ENCODE results near the gene VGLL3.
"Not testable (repeated sequence)": the region's sequence is repeated elsewhere in the genome, so short reads cannot be mapped to it uniquely, and the experiment has no call there.

Gene VGLL3, protein sequence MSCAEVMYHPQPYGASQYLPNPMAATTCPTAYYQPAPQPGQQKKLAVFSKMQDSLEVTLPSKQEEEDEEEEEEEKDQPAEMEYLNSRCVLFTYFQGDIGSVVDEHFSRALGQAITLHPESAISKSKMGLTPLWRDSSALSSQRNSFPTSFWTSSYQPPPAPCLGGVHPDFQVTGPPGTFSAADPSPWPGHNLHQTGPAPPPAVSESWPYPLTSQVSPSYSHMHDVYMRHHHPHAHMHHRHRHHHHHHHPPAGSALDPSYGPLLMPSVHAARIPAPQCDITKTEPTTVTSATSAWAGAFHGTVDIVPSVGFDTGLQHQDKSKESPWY

DNA sequence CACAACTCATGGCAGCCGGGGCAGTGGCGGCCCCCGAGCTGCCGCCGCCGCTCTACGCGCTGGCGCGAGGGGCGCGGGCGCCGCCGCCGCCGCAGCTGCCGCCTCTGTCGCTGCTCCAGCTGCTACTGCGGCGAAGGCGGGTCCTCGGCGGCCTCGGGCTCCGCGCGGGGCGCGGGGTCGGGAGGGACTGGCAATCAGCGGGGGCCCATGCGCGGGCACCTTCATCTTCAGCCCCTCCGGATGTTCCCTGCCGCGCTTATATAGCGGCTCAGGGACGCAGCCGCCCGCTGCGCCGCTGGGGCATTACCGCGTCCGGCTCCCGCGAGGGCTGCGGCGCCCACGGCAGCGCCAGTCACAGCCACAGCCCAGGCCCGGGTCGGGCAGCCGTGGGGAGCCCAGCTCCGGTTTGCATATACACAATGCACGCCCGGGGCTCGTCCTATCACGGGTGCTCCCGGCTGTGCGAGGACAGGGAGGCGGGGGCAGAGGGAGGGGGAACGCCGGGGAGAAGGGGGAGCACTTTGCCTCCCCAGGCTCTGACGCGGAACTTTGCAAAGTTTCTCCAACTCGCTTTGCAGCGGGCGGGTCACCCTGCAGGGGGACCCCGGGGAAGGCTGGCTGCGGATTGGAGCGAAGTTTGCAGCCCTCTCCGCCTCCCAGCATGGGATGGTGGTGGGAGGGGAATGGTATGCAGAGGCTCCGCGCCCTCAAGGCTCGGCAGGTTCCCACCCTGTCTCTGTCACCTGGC is at the start of gene VGLL3:
Gene VGLL3, minus strand, starts transcription at position 416 of the 748 bp plus-strand sequence. Its CDS starts 406 bp downstream, at position 10.
- DNase-seq: no peak

DNA sequence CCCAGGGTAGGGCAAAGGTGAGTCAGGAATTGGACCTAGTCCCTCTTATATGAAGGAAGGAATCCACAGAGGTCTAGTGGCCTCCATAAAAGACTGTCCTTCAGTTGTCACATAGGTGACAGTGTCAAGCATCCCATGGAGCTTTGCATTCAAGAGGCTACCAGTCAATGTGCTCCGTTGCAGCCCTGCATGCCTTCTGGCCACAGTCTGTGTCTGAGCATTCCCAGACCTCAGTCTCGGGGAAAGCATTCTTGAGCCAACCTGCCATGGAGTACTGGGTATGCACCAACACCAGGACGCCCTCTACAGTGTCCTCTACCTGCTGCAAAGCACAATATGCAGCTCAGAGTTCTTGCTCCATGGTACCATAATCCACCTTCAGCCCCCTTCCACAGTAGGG is 46.7 kb upstream of the VGLL3 start:
- no peak for DNase-seq

DNA sequence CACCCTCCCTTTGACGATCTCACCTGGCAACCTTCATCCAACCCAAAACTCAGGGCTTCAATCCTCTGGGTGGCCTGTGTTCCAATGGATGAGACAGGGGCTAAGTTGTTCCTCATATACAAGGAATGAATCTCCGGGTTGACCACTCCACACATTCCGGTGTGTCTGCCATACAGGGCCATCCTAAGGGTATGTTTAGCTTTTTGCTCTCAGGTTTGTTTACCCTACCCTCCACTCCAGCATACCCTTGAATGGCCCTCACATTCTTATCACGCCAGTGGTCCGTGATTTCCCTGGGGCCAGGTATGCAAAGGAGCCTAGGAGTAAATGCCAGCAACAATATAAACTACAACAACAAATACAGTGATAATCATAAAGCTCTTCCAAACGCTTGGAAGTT is 45.7 kb upstream of the VGLL3 start:
- no peak for DNase-seq

DNA sequence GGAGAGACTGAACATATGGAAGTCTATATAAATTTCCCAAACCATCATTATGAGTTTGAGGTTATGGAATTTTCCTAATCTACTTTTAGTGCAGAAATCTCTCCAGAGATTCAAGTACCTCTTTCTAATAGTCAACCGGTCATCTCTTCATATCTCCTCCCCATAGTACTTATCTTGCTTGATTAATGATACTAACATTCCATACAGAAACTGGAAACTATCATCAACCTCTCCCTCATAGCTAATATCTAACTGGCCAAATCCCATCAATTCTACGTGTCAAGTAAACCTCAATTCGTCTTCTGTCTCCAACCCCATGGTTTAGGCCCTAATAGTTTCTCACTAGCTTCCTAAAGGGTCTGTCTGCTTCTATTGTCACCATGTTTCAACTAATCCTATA is 44.4 kb upstream of the VGLL3 start:
- DNase-seq: no peak

DNA sequence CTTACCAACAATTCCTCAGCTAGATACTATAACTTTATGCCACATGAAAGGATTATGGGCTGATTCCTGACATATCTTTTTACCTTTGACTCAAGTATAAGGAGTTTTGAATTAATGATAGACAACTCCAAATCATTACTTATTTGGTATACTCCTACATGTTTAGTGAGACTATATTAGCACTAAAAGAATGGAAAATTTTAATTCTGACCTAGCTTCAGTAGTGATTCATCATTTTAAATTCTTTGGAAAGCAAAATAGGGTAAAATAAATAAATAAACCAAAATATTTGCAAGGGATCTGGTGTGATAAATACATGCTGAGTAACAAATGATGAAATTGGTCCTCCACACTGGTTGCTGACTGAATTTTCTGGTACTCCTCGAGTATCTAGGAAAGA is 42.3 kb upstream of the VGLL3 start:
- no peak for DNase-seq

DNA sequence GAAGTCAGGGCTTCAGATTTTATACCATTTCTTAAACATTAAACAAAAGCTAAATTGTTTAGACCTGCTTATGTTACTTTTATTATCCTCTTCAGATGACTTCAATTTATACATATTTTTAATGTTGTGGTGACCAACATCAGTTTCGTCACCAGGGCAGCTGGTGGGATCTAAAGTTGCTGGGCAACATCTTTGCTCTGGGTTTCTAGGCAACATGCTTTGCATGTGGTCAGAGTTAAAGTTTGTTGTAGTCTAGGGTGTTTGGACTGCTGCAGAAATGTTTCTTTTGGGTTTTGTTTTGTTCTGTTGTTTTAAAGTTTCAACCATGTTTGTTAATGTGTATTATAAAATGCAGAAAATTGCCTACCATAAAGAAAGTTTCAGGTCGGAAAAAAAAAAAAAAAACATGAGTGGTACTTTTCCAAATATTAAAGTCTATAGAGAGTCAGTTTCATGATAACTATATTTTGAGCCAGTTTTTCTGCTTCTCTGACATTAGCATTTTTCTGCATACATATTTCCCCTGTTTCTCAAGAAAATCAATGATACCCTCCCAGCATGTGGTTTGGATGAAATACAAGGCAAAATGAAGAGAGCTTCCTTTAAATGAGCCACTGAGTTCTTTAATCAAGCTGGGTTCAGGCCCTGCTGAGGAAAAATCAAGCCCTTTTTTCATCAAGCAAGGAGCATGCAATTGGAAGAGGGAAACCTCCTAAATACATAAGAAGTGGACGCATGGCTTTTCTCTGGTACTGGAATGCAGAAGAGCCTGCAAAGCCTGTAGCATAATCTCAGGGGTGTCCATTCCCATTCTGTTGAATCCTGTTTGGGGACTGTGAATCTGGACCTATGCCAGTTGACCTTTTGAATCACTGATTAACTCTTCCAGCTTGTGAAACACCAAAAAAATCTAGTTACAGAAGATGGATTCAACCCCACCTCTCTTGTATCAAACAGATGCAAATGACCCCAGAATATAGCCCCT is 35.0 kb upstream of the VGLL3 start:
- no peak for DNase-seq

DNA sequence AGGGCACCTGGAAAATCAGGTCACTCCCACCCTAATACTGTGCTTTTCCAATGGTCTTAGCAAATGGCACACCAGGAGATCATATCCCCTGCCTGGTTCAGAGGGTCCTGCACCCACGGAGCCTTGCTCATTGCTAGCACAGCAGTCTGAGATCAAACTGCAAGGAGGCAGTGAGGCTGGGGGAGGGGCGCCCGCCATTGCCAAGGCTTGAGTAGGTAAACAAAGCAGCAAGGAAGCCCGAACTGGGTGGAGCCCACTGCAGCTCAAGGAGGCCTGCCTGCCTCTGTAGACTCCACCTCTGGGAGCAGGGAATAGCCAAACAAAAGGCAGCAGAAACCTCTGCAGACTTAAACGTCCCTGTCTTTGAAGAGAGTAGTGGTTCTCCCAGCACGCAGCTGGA is 26.4 kb upstream of the VGLL3 start:
- DNase-seq: not testable (repeated sequence)

DNA sequence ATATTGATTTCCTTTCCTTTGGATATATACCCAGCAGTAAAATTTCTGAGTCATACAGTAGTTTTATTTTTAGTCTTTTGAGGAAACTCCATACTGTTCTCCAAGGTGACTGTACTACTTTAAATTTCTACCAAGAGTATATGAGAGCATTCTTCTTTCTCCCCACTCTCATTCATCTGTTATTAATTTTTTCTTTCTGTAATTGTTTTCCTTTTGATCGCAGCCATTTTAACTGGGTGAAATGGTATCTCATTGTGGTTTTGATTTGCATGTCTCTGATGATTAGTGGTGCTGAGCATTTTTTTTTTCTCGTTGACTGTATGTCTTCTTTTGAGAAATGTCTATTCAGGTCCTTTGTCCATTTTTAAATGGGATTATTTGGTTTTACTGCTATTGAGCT is 18.3 kb upstream of the VGLL3 start:
- no peak for DNase-seq

DNA sequence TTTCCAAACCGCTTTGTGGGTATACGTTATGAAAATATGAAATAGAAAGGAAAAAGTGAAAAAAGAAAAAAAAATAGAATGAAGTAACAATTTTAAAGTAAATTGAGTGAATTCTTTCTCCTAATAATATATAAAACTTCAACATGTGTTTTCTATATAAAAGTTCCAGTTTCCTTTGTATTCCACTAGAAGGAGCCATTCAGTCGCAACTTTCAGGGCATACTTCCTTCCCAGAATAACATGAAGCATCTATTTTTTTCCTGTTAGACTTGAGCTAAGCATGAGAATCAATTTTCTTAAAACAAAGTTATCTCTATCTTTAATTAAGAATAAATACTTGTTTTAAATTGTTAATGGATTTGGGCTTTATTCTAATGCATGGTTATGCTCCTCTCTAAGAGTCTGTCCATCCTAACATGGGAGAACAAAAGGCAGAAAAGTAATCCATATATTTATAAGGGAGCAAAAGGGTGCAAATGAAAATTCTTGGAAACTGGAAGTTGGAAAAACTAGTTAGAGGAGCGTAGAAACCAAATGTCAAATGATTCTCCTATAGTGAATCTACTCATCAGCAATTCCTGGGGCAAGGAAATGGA is 16.0 kb upstream of the VGLL3 start:
- no peak for DNase-seq

DNA sequence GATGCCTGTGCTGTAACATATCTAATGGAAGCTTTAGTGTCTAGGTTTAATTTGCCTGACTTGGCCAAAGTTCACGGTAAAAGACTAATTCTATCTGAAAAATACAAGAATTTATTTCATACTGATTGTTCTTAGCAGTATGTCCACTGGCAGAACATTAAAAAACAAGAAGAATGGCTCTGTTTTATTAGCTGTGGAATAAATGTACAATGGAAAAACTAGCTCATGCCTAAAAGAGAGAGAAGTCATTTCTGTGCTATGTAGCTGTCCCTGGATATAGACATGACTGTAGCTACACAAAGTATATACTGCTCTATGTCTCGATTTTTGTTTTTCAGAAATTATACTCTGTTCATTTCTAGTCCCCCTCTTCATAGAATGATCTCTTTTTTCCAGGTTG is 13.9 kb upstream of the VGLL3 start:
- DNase-seq: no peak

DNA sequence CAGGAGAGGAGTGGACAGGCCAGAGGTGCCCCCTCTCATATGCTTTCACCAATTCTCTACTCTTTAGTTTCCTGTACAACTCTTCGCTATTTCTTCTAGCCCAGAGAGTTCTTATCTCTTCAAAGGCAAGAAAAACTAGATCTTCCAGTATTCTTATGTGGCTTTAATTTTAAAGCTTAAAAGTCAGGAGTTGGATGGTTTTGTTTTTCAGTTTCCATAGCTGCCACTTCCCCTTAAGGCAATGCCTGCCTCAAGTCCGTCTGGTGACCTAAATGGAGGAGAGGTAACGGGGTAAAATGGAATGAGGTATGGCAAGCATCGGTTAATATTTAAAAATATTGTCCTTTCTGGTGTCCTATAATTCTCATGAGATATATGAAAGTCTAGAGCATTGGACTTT is 11.4 kb upstream of the VGLL3 start:
- no peak for DNase-seq

DNA sequence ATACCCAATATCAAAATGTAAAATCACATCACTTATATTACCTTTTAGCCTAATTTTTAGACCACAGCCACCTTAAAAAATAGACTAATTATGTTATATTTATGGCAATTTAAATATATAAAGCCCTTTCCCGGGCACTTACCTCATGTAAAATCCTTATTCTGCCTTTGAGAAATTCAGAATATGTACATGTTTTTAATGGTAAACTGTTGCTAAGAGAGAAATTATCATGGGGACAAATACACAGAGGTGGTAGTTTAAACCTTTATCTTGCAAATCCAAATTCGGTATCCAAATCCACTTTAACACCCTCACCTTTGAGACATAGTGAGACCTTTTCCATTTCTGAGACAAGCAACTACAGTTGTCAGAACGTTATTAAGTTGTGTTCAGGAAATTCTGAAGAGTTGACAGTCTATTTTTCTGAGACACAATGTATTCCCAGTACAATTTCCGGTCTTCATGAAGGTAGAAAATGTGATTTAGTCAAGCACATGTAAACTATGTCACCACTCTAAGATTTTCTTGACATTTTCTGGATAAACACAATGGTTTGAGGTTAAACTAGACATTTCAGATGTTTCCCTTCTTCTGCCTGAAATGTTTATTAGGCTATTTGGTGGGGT is 10.6 kb upstream of the VGLL3 start:
- no peak for DNase-seq

DNA sequence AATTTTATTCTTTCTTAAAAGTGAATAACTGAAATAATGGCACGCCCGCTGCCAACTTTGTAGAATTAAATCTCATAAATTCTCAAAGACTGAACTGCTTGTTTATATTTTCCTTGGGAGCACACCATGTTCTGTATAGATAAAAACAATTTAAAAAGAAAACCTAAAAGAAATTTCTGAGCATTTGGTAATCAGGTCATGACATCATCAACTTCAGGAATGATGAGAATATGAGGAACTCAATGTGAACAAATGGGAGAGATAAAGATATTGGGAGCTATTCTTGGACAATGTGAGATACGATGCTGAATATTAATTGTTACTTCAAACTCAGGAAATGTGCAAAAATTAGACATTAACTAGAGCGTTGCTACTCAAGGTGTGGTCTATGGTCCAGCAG is 10.0 kb upstream of the VGLL3 start:
- DNase-seq: no peak

DNA sequence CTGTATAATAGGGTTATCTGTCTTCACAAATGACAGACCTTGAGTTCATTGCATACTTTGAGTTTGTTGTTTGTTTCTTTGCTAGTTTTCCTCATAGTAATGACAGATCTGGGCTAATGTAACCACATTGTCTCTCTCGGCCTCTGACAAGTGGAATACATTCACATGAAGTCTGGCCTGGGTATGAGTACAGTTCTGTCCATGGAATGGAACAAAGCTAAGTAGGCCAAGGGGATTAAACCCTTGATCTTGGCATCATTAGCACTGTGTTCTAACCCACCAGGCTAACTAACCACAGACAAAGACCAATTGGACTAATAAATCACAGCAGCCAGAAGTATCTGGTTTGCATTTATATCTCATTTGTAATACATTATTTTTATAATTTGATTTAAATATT is 7.6 kb upstream of the VGLL3 start:
- DNase-seq: no peak

DNA sequence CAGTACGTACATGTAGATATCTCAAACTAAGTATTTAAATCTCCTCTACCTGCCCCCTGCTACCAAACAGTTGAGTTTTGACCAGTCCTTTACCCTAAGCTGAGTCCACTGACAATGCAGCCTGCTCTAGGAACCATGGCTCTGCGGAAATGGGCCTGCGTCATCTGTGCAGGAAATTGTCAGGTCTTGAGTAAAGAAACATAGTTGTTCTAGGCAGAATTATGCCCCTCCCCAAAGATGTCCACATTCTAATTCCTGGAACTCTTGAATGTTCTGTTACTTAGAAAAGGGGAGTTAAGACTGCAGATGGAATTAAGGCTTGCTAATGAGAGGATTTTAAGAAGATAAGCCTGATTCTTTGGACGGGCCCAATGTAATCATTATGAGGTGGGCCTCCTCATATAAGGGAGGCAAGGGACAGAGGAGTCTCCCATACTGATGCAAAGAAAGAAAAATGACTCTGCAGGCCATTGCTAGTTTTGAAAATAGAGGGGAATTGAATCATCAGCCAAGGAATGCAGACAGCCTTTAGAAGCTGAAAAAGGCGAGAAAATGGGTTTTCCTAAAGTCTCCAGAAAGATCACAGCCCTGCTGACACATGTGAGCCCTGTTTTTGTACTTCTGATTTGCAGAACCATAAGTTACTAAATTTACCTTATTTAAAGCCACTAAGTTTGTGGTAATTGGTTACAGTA is 5.5 kb upstream of the VGLL3 start:
- no peak for DNase-seq

DNA sequence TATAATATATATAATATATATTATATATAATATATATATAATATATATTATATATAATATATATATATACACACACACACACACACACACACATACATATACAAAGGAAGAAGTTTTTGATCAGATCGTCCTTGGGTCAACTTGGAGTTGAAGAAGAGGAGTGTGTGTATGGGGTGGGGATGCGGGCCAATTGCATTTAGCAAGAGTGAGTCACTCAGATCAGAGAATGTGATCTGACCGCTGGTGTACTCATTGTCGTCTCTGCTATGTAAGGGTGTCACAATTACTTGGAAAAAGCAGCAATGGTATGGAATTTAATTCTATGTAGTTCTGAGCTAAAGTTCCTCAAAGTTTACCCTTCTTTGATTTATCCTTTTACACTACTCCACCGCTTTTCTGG is 4.6 kb upstream of the VGLL3 start:
- DNase-seq: no peak

DNA sequence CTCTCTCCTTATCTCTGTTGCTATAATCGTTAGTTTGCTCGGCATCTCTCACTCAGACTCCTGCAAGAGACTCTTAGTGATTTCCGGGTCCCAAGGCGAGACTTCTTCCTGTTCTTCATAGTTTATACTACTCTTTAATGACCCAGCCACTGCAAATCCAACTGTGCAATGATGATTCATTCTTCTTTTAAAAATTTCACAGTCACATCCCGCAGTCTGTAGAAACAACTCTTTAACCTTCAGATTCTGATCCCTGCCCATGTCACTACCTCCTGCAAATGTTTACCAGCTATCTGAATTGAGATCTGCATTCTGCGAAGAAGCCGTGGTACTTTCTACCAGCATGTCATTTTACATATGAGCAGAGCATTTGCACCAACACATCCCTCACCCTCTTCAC is 2.8 kb upstream of the VGLL3 start:
- no peak for DNase-seq

DNA sequence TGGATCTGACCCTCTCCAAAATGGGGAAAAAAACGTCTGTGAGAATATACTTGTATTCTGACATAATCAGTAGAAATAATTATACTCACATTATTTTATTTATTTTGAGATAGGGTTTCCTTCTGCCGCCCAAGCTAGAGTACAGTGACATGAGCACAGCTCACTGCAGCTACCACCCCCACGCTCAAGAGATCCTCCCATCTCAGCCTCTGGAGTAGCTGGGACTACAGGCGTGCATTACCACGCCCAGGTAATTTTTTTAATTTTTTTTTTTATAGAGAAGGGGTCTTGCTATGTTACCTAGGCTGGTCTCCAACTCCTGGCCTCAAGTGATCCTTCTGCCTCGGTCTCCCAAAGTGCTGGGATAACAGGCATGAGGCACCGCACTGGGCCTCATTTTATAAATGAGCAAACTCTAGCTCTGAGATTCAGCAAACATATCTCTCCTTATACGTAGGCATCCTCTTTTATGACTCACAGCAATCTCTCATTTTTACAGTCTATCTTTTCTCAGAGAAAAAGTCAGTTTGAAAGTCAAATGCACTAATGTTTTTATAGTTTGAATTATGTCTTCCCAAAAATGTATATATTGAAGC is 989 bp upstream of the VGLL3 start:
- DNase-seq: no peak

DNA sequence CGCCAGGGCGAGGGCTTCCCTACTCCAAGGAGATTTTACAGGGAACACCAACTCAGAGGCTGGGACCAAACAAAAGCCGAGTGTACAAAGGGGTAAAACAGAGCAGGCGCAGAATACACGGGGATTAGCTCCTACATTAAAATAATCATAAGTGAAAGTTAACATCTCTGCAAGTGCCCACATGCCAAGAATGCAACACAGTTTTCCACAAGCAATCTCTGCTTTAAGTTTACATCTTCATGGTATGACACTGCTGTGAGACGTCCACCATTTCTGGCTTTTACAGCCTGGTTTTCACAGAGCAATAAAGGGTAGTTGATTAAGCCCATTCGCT is 500 bp upstream of the VGLL3 start:
- DNase-seq: no peak

DNA sequence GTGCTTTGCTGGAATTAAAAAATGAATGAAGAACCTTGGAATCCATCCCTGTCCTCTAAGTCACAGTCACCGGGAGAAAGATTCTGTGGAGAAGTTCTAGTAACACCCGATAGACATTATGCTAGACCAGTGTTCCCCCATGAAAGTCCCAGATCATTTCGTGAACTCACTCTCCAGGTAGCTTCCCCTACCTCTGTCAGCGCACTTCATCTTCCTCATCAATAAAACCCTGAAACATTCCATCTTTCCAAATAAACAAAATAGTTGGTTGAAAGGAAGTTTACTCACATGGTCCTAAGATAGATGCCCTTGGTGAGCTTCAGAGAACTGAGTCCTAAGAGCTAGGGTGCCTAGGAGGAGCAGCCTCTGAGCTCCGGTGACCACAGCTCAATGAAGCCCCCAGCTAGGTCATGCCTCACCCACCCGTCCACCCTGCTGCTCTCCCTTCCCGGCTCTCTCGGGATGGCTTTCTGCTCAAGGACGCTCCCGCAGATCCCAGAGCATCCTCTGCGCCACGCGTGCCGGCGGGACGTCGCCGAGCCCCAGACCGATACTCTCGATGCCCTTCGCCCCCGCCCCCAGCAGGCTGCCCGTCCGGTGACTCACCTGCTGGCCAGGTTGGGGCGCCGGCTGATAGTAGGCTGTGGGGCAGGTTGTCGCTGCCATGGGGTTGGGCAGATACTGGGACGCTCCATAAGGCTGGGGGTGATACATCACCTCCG is 776 bp downstream of the VGLL3 start:
- DNase-seq: no peak

DNA sequence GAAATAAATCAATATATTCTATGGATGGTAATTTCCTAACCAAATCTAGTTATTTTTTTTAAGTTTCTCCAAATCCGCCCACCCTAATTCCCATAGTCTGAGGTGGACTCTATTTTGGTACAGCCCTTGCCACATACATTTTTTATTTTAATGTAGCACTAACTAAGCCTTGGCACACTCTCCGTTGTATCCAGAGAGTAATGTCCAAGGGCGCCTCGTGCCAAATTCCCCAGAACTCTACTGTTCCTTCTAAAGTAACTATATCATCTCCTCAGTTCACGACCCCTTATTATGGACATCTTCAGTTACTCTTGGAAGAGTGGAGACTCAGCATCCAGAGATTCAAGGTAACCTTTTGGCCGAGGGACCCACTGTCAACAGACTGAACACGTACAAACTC is 1.3 kb downstream of the VGLL3 start:
- no peak for DNase-seq

All from activated CD4-positive, alpha-beta T cell treated with anti-CD3 and anti-CD28 coated beads for 1 hour (primary cell).